ENCODE measurements around the gene FOXD2.

Gene FOXD2

GRCh38 chr1:47468709-47469389, 31.0 kb downstream of the FOXD2 start:
- no peak for DNase-seq (ENCODE audit: low read depth)
- TF ChIP-seq CTCF (IDR thresholded peaks at IDR 0.05; ENCODE audit: insufficient read depth, low read depth, low read length, missing control alignments): no peak
- no peak overlapping the region for H3K4me3 ChIP-seq (ENCODE audit: low read depth, low read length)

- DNase-seq (ENCODE audit: low read depth): no peak
- TF ChIP-seq CTCF (IDR thresholded peaks at IDR 0.05; ENCODE audit: insufficient read depth, low read depth, low read length, missing control alignments): no peak
- no peak overlapping the region for H3K4me3 ChIP-seq (ENCODE audit: low read depth, low read length)
Measured at GRCh38 chr1:47469390-47469759, 31.5 kb downstream of the FOXD2 start.

DNA sequence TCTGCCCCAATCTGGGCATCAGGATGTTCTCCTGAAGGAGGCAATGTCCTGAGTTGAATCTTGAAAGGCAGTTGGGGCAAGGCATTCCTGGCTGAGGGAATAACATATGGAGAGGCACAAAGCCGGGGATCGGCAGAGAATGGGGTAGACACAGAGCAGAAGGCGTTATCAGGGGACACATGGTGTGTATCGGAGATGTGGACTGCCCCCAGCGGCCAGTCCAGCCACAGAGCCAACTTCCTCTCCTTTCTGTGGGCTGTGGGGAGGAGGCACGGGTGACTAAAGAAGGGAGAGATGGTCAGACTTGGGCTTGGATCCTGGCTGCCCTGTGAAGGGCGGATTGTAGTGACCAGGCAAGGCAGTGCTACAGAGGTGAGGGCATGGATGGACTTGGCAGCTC, 32.1 kb downstream of the FOXD2 start:
- TF ChIP-seq CTCF (IDR thresholded peaks at IDR 0.05; ENCODE audit: insufficient read depth, low read depth, low read length, missing control alignments): peak; percentile 17
- H3K4me3 ChIP-seq (ENCODE audit: low read depth, low read length): no peak overlapping the region
- DNase-seq (ENCODE audit: low read depth): no peak

GRCh38 chr1:47471163-47471562, 33.3 kb downstream of the FOXD2 start:
- no peak overlapping the region for H3K4me3 ChIP-seq (ENCODE audit: low read depth, low read length)
- TF ChIP-seq CTCF (IDR thresholded peaks at IDR 0.05; ENCODE audit: insufficient read depth, low read depth, low read length, missing control alignments): no peak
- DNase-seq (ENCODE audit: low read depth): no peak

DNA sequence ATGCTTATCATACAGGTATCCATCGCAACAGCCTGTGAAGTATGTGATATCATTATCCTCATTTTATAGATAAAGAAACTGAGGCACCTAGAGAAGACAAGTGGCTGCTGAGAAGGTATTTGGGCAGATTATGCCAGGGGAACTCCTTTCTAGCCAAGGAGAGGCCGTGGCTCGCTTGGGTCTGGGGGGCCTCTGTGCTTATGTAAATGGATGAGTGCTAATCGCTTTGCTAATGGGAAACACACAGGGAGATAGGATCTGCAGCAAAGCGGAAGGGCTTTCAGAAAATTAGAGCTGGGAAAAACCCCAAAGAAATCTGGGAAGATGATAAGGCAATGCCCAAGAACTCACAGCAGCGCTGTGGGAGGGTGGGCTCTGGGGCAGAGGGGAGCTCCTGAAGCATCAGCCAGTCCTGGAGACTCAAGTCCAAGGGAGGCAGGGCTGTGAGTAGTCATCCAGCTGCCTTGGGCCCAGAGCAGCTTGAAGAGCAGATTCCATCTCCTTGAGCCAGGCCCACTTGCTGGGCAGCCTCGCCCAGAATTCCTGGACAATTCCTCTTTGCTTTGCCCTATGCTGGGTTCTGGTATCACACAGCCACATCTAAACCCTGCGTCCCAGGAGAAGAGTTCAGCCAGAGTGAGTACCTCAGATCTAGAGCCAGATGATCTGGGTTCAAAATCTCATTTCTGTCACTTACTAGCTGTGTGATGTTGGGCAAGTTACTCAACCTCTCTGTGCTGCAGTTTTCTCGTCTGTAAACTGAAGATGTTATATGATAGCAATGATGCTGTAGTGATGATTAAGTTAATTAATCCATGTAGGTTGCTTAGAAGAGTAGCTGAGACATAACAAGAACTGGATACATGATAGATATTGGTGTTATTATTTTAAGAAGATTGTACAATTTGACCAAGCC, 36.7 kb downstream of the FOXD2 start:
- no peak overlapping the region for H3K4me3 ChIP-seq (ENCODE audit: low read depth, low read length)
- no peak for TF ChIP-seq CTCF (IDR thresholded peaks at IDR 0.05; ENCODE audit: insufficient read depth, low read depth, low read length, missing control alignments)

GRCh38 chr1:47477595-47478080, 39.8 kb downstream of the FOXD2 start:
- no peak overlapping the region for H3K4me3 ChIP-seq (ENCODE audit: low read depth, low read length)
- no peak for TF ChIP-seq CTCF (IDR thresholded peaks at IDR 0.05; ENCODE audit: insufficient read depth, low read depth, low read length, missing control alignments)
- DNase-seq (ENCODE audit: low read depth): no peak

More for the DNA sequence above, 36.7 kb downstream of the FOXD2 start:
- DNase-seq (ENCODE audit: low read depth): no peak

Data from GM12865 (cell line).